Body of pancreas (tissue), 4 donors: ENCODE measurements around the gene HS1BP3.

Experiments used
- CTCF ChIP-seq, 7 experiments: fragments of 450-650 bp in 4 of 7; fragments of 200-600 bp in 3 of 7; sonication (generic) in 3 of 7; IDR thresholded peaks; one replicate each; pipeline ENCODE4 v1.5.1; 2016 to 2019; ENCODE audit warnings: antibody characterized with exemption in 7 of 7
- POLR2A ChIP-seq, 3 donors: fragments of 450-650 bp; IDR thresholded peaks; one replicate each; pipeline ENCODE4 v1.6.1; 2016; ENCODE audit warnings: antibody characterized with exemption in 3 of 3, mild to moderate bottlenecking in 2 of 3

GRCh38 chr2:20585359-20585709, 65.6 kb downstream of the HS1BP3 start:
- TF ChIP-seq CTCF (IDR thresholded peaks at IDR 0.05), result no peak
- TF ChIP-seq POLR2A (IDR thresholded peaks at IDR 0.05), result no peak
